CD8-positive, alpha-beta memory T cell (primary cell): ENCODE measurements around the gene OLFM2. TPM values are rescaled to one million over a fixed set of nuclear protein-coding genes. Genes with fewer than 3 reads are reported as not detected.
A peak's percentile ranks its signal among the peaks of the same experiment; 100 is the strongest.

ENCODE experiments used
- CTCF ChIA-PET: fragments of 350-600 bp; sonication (Branson Sonifier 250); formaldehyde crosslinking; loops from one replicate; lab custom pipeline; 2021; ENCODE audit warnings: antibody characterized with exemption; lab: Charles Lee
- POLR2A ChIA-PET: fragments of 350-600 bp; sonication (Branson Sonifier 250); formaldehyde crosslinking; loops from one replicate; lab custom pipeline; 2021; ENCODE audit warnings: antibody characterized with exemption; lab: Charles Lee
- DNase-seq, 5 donors: peaks; one replicate each; pipeline versions ENCODE4 v3.0.0 to v3.0.0-alpha.2; 2020 to 2022; ENCODE audit warnings: mixed read lengths in 1 of 5
- H3K27ac ChIP-seq: one replicate; pipeline ENCODE4 v1.7.0; 2013; ENCODE audit warnings: low read depth, mild to moderate bottlenecking, low read length, moderate library complexity
- H3K27me3 ChIP-seq: 2 replicates; pipeline ENCODE4 v1.7.0; 2013; ENCODE audit warnings: low read length, mild to moderate bottlenecking; ENCODE audit not compliant: insufficient read depth, poor library complexity, severe bottlenecking
- H3K36me3 ChIP-seq: 2 replicates; pipeline ENCODE4 v1.7.0; 2013; ENCODE audit warnings: mild to moderate bottlenecking, low read length, moderate library complexity; ENCODE audit not compliant: insufficient read depth
- H3K4me1 ChIP-seq: 2 replicates; pipeline ENCODE4 v1.7.0; 2013; ENCODE audit warnings: mild to moderate bottlenecking, low read length, moderate library complexity; ENCODE audit not compliant: insufficient read depth
- H3K4me3 ChIP-seq: 2 replicates; pipeline ENCODE4 v1.7.0; 2013; ENCODE audit warnings: mild to moderate bottlenecking, low read length
- H3K9me3 ChIP-seq: 2 replicates; pipeline ENCODE4 v1.7.0; 2013; ENCODE audit warnings: mild to moderate bottlenecking, low read length
- H3K27ac Mint-ChIP-seq, 8 donors: one replicate each; pipeline ENCODE4 v1.8.0; 2020 to 2021; ENCODE audit warnings: mixed read lengths in 8 of 8, mild to moderate bottlenecking in 6 of 8, inconsistent platforms in 3 of 8, moderate library complexity in 3 of 8
- H3K27me3 Mint-ChIP-seq, 2 donors: one replicate each; pipeline ENCODE4 v1.8.0; 2020 to 2021; ENCODE audit warnings: mixed read lengths in 2 of 2, mild to moderate bottlenecking in 1 of 2, moderate library complexity in 1 of 2
- H3K36me3 Mint-ChIP-seq, 3 donors: one replicate each; pipeline ENCODE4 v1.8.0; 2020 to 2021; ENCODE audit warnings: mixed read lengths in 3 of 3, inconsistent platforms in 1 of 3, mild to moderate bottlenecking in 1 of 3
- H3K4me1 Mint-ChIP-seq, 3 donors: one replicate each; pipeline ENCODE4 v1.8.0; 2020 to 2021; ENCODE audit warnings: mixed read lengths in 3 of 3, inconsistent platforms in 1 of 3, mild to moderate bottlenecking in 1 of 3
- H3K4me3 Mint-ChIP-seq, 7 donors: one replicate each; pipeline ENCODE4 v1.8.0; 2020 to 2021; ENCODE audit warnings: mixed read lengths in 7 of 7, mild to moderate bottlenecking in 6 of 7, moderate library complexity in 4 of 7, inconsistent platforms in 2 of 7
- H3K9me3 Mint-ChIP-seq, 5 donors: one replicate each; pipeline ENCODE4 v1.8.0; 2020 to 2022; ENCODE audit warnings: mixed read lengths in 5 of 5, mild to moderate bottlenecking in 3 of 5, moderate library complexity in 2 of 5, inconsistent platforms in 1 of 5
- polyA plus RNA-seq: library from polyadenylated mRNA; unstranded; fragments of 300-500 nt; fragmentation: Illumina TruSeq; gene quantifications from one replicate; pipeline ENCODE4 v1.2.3, GENCODE V29; 2021
- total RNA-seq, 2 experiments: library from RNA; stranded (reverse); gene quantifications; one replicate each; pipeline ENCODE4 v1.2.3, GENCODE V29; 2021

The OLFM2 gene
- total and polyA plus RNA-seq, 3 experiments from 2014 or later = 0.40 to 4.6 (median 0.90) TPM

- CTCF ChIA-PET = no interaction called here
- no peak for DNase-seq
- H3K27ac ChIP-seq = no peak overlapping the region
- H3K4me3 Mint-ChIP-seq = no peak overlapping the region
- no peak overlapping the region for H3K4me3 ChIP-seq
- H3K27me3 Mint-ChIP-seq = peaks cover 14 to 29% of the 10 kb centered on the region in 2 donors
- no peaks in the 10 kb centered on the region for H3K9me3 ChIP-seq
- no peak overlapping the region for H3K27ac Mint-ChIP-seq
- peaks cover 5 to 12% (median 9%) of the 10 kb centered on the region in 3 donors for H3K4me1 Mint-ChIP-seq
- peaks cover 7% of the 10 kb centered on the region for H3K4me1 ChIP-seq
- H3K36me3 Mint-ChIP-seq = no peaks in the 10 kb centered on the region
- POLR2A ChIA-PET = no interaction called here
- no peaks in the 10 kb centered on the region for H3K27me3 ChIP-seq
- no peaks in the 10 kb centered on the region for H3K36me3 ChIP-seq
- H3K9me3 Mint-ChIP-seq = no peaks in the 10 kb centered on the region
Measured at GRCh38 chr19:9911524-9912185, 24.7 kb downstream of the OLFM2 start.

GRCh38 chr19:9910625-9911024 is 25.7 kb downstream of the OLFM2 start:
- ChIA-PET POLR2A (interaction anchor here (0.5 kb wide), 1 partner anchor 125 kb away, joined by 3 read pairs; no protein-coding TSS in a partner anchor), CTCF (no interaction called here)
- H3K4me1 ChIP-seq = peaks cover 7% of the 10 kb centered on the region
- no peak overlapping the region for H3K27ac ChIP-seq
- H3K9me3 Mint-ChIP-seq = no peaks in the 10 kb centered on the region
- H3K4me3 Mint-ChIP-seq = no peak overlapping the region
- H3K9me3 ChIP-seq = no peaks in the 10 kb centered on the region
- peaks cover 14 to 29% of the 10 kb centered on the region in 2 donors for H3K27me3 Mint-ChIP-seq
- H3K27me3 ChIP-seq = no peaks in the 10 kb centered on the region
- no peaks in the 10 kb centered on the region for H3K36me3 ChIP-seq
- peaks cover 5 to 12% (median 9%) of the 10 kb centered on the region in 3 donors for H3K4me1 Mint-ChIP-seq
- no peak for DNase-seq
- H3K36me3 Mint-ChIP-seq = no peaks in the 10 kb centered on the region
- no peak overlapping the region for H3K4me3 ChIP-seq
- no peak overlapping the region for H3K27ac Mint-ChIP-seq

GRCh38 chr19:9909251-9909650 is 27.1 kb downstream of the OLFM2 start:
- no peak overlapping the region for H3K4me3 ChIP-seq
- H3K9me3 Mint-ChIP-seq = no peaks in the 10 kb centered on the region
- peaks cover 5 to 8% (median 6%) of the 10 kb centered on the region in 3 donors for H3K4me1 Mint-ChIP-seq
- H3K36me3 ChIP-seq = no peaks in the 10 kb centered on the region
- H3K36me3 Mint-ChIP-seq = no peaks in the 10 kb centered on the region
- peaks cover 14 to 28% of the 10 kb centered on the region in 2 donors for H3K27me3 Mint-ChIP-seq
- POLR2A ChIA-PET = no interaction called here
- CTCF ChIA-PET = no interaction called here
- H3K27ac Mint-ChIP-seq = peak overlapping the region in 1 of 8 donors; percentile 46
- no peak overlapping the region for H3K27ac ChIP-seq
- H3K4me1 ChIP-seq = peaks cover 1% of the 10 kb centered on the region
- no peak for DNase-seq
- no peaks in the 10 kb centered on the region for H3K9me3 ChIP-seq
- H3K27me3 ChIP-seq = no peaks in the 10 kb centered on the region
- H3K4me3 Mint-ChIP-seq = no peak overlapping the region

GRCh38 chr19:9906475-9907087 is 29.7 kb downstream of the OLFM2 start:
- H3K27me3 Mint-ChIP-seq = peaks cover 8 to 41% of the 10 kb centered on the region in 2 donors
- POLR2A ChIA-PET = no interaction called here

GRCh38 chr19:9903336-9903735 is 33.0 kb downstream of the OLFM2 start:
- peaks cover 6% of the 10 kb centered on the region for H3K27me3 ChIP-seq
- no peaks in the 10 kb centered on the region for H3K36me3 ChIP-seq
- CTCF ChIA-PET = no interaction called here
- Mint-ChIP-seq H3K9me3 (peaks cover 0 to 2% (median 0%) of the 10 kb centered on the region in 5 donors), H3K27me3 (peaks cover 15 to 50% of the 10 kb centered on the region in 2 donors), H3K27ac (no peak overlapping the region), H3K36me3 (no peaks in the 10 kb centered on the region), H3K4me3 (no peak overlapping the region), H3K4me1 (peaks cover 0 to 2% (median 0%) of the 10 kb centered on the region in 3 donors)
- DNase-seq = no peak
- no peaks in the 10 kb centered on the region for H3K9me3 ChIP-seq
- POLR2A ChIA-PET = no interaction called here
- no peaks in the 10 kb centered on the region for H3K4me1 ChIP-seq
- no peak overlapping the region for H3K4me3 ChIP-seq
- no peak overlapping the region for H3K27ac ChIP-seq

More at GRCh38 chr19:9906475-9907087, 29.7 kb downstream of the OLFM2 start:
- Mint-ChIP-seq H3K36me3 (no peaks in the 10 kb centered on the region), H3K27ac (peak overlapping the region in 1 of 8 donors; percentile 82), H3K4me3 (no peak overlapping the region), H3K9me3 (peaks cover 0 to 2% (median 0%) of the 10 kb centered on the region in 5 donors), H3K4me1 (no peaks in the 10 kb centered on the region)
- no peak for DNase-seq
- Histone ChIP-seq H3K4me1 (no peaks in the 10 kb centered on the region), H3K4me3 (no peak overlapping the region), H3K36me3 (no peaks in the 10 kb centered on the region), H3K9me3 (no peaks in the 10 kb centered on the region), H3K27me3 (peaks cover 6% of the 10 kb centered on the region), H3K27ac (no peak overlapping the region)
- CTCF ChIA-PET = no interaction called here

- H3K27me3 ChIP-seq = peaks cover 6% of the 10 kb centered on the region
- no peak overlapping the region for H3K27ac Mint-ChIP-seq
- peaks cover 0 to 2% (median 0%) of the 10 kb centered on the region in 5 donors for H3K9me3 Mint-ChIP-seq
- H3K4me1 Mint-ChIP-seq = peaks cover 0 to 2% (median 0%) of the 10 kb centered on the region in 3 donors
- peaks cover 13 to 51% of the 10 kb centered on the region in 2 donors for H3K27me3 Mint-ChIP-seq
- H3K36me3 Mint-ChIP-seq = no peaks in the 10 kb centered on the region
- no peaks in the 10 kb centered on the region for H3K36me3 ChIP-seq
- DNase-seq = no peak
- H3K4me3 ChIP-seq = no peak overlapping the region
- ChIA-PET CTCF (interaction anchor here (0.6 to 1.6 kb wide), 2 partner anchors 45 to 1508 kb away, joined by 3 to 4 read pairs; no protein-coding TSS in a partner anchor), POLR2A (no interaction called here)
- H3K4me3 Mint-ChIP-seq = no peak overlapping the region
- H3K4me1 ChIP-seq = no peaks in the 10 kb centered on the region
- H3K27ac ChIP-seq = no peak overlapping the region
- H3K9me3 ChIP-seq = no peaks in the 10 kb centered on the region
Measured at GRCh38 chr19:9901642-9902041, 34.7 kb downstream of the OLFM2 start.

GRCh38 chr19:9901020-9901419 is 35.3 kb downstream of the OLFM2 start:
- no peak for DNase-seq
- Histone ChIP-seq H3K36me3 (no peaks in the 10 kb centered on the region), H3K4me3 (no peak overlapping the region), H3K27ac (no peak overlapping the region), H3K4me1 (no peaks in the 10 kb centered on the region), H3K27me3 (peaks cover 6% of the 10 kb centered on the region), H3K9me3 (no peaks in the 10 kb centered on the region)
- Mint-ChIP-seq H3K4me3 (no peak overlapping the region), H3K4me1 (peaks cover 0 to 2% (median 0%) of the 10 kb centered on the region in 3 donors), H3K36me3 (no peaks in the 10 kb centered on the region), H3K9me3 (peaks cover 0 to 2% (median 0%) of the 10 kb centered on the region in 5 donors), H3K27me3 (peaks cover 13 to 51% of the 10 kb centered on the region in 2 donors), H3K27ac (no peak overlapping the region)
- ChIA-PET CTCF (no interaction called here), POLR2A (no interaction called here)
